Lower leg skin (tissue), 4 donors: ENCODE measurements around the gene FGF10. TPM values are rescaled to one million over a fixed set of nuclear protein-coding genes. Genes with fewer than 3 reads are reported as not detected.

Source experiments
- DNase-seq, 2 donors: peaks; one replicate each; pipeline ENCODE4 v3.0.0-alpha.2; 2019; ENCODE audit warnings: low spot score in 2 of 2
- H3K4me3 ChIP-seq: fragments of 200-600 bp; sonication (generic); 2 replicates; pipeline ENCODE4 v1.5.1; 2017; ENCODE audit warnings: mild to moderate bottlenecking, low read depth; ENCODE audit not compliant: poor library complexity, severe bottlenecking
- CTCF ChIP-seq, 3 donors: fragments of 450-650 bp; IDR thresholded peaks; one replicate each; pipeline ENCODE4 v1.5.1; 2016; ENCODE audit warnings: antibody characterized with exemption in 3 of 3, mild to moderate bottlenecking in 3 of 3, moderate library complexity in 2 of 3
- POLR2A ChIP-seq, 2 donors: fragments of 450-650 bp; IDR thresholded peaks; one replicate each; pipeline ENCODE4 v1.6.1; 2016 to 2017; ENCODE audit warnings: antibody characterized with exemption in 2 of 2, mild to moderate bottlenecking in 1 of 2, moderate library complexity in 1 of 2
- WGBS, 2 donors: methylation state at CpG; one replicate each; pipeline ENCODE4 v1.1.5; 2018; 5-methylcytosine and 5-hydroxymethylcytosine counted together
- intact Hi-C: fragments of 100-400 bp; cut with DNase I; formaldehyde crosslinking; loops from one replicate; pipeline ENCODE4 v1.15.0; 2023; ENCODE audit warnings: low total_unique reads
- total RNA-seq, 4 donors: library from RNA; depleted of rRNA; stranded (reverse); fragments of >200 nt; gene quantifications; one replicate each; pipeline ENCODE4 v1.1.0, GENCODE V29; 2016

Gene FGF10
- total RNA-seq, 4 donors from 2014 or later: 0.17 to 3.8 (median 1.7) TPM

- no peak overlapping the region for H3K4me3 ChIP-seq
- TF ChIP-seq POLR2A (IDR thresholded peaks at IDR 0.05): no peak
- TF ChIP-seq CTCF (IDR thresholded peaks at IDR 0.05): no peak
- intact Hi-C loops: no loop called here
- WGBS, 2 donors: 40 to 55% methylated on average over 1 of the region's 1 CpG
- DNase-seq: no peak
Measured at GRCh38 chr5:44275329-44275728, 113.9 kb downstream of the FGF10 start.

- TF ChIP-seq CTCF (IDR thresholded peaks at IDR 0.05): no peak
- no peak for TF ChIP-seq POLR2A (IDR thresholded peaks at IDR 0.05)
- DNase-seq: no peak
- no peak overlapping the region for H3K4me3 ChIP-seq
- intact Hi-C loops: no loop called here
Measured at GRCh38 chr5:44267909-44268308, 121.3 kb downstream of the FGF10 start.

- WGBS, 2 donors: 49 to 52% methylated on average over 2 of the region's 2 CpGs
- DNase-seq: peak; percentile 14 to 72
Measured at GRCh38 chr5:44266882-44267576, 122.2 kb downstream of the FGF10 start.

GRCh38 chr5:44265713-44266112 is 123.5 kb downstream of the FGF10 start:
- no peak for TF ChIP-seq POLR2A (IDR thresholded peaks at IDR 0.05)
- TF ChIP-seq CTCF (IDR thresholded peaks at IDR 0.05): no peak
- intact Hi-C loops: no loop called here
- no peak for DNase-seq
- H3K4me3 ChIP-seq: no peak overlapping the region

More at GRCh38 chr5:44266882-44267576, 122.2 kb downstream of the FGF10 start:
- H3K4me3 ChIP-seq: no peak overlapping the region
- intact Hi-C loops: no loop called here
- TF ChIP-seq POLR2A (IDR thresholded peaks at IDR 0.05): no peak
- no peak for TF ChIP-seq CTCF (IDR thresholded peaks at IDR 0.05)

- intact Hi-C loops: no loop called here
- no peak for TF ChIP-seq CTCF (IDR thresholded peaks at IDR 0.05)
- TF ChIP-seq POLR2A (IDR thresholded peaks at IDR 0.05): no peak
- no peak overlapping the region for H3K4me3 ChIP-seq
- no peak for DNase-seq
Measured at GRCh38 chr5:44260793-44261192, 128.4 kb downstream of the FGF10 start.
